Amygdala (tissue), 56 donors: ENCODE results near the gene HELQ.
A peak's percentile ranks its signal among the peaks of the same experiment; 100 is the strongest.

ENCODE experiments used
- DNase-seq, 56 donors: peaks; one replicate each; lab custom pipeline; 2025; lab: John Stamatoyannopoulos, UW

HELQ gene

GRCh38 chr4:83381173-83381572 is 74.5 kb downstream of the HELQ start:
- no peak for DNase-seq

- no peak for DNase-seq
Observed at GRCh38 chr4:83378419-83378818, 77.2 kb downstream of the HELQ start.

- DNase-seq = no peak
Observed at GRCh38 chr4:83372931-83373330, 82.7 kb downstream of the HELQ start.

- no peak for DNase-seq
Observed at GRCh38 chr4:83371936-83372335, 83.7 kb downstream of the HELQ start.

- DNase-seq = no peak
Observed at GRCh38 chr4:83371235-83371634, 84.4 kb downstream of the HELQ start.

GRCh38 chr4:83370640-83370906 is 85.0 kb downstream of the HELQ start:
- no peak for DNase-seq

- peak in 2 of 56 donors; percentile 0 to 5 for DNase-seq
Observed at GRCh38 chr4:83369831-83370639, 85.6 kb downstream of the HELQ start.

GRCh38 chr4:83364312-83364711 is 91.3 kb downstream of the HELQ start:
- no peak for DNase-seq

GRCh38 chr4:83362492-83363329 is 92.9 kb downstream of the HELQ start:
- DNase-seq = no peak

- no peak for DNase-seq
Observed at GRCh38 chr4:83361416-83362103, 94.1 kb downstream of the HELQ start.

- no peak for DNase-seq
Observed at GRCh38 chr4:83360018-83360417, 95.6 kb downstream of the HELQ start.

GRCh38 chr4:83358410-83358809 is 97.2 kb downstream of the HELQ start:
- no peak for DNase-seq
